PC-3 (cell line): Measurements from ENCODE around the gene CTCFL. TPM values are rescaled to one million over a fixed set of nuclear protein-coding genes. Genes with fewer than 3 reads are reported as not detected.

Experiments
- ATAC-seq: fragments of 200-7000 bp; cut with Tn5 transposase; 2 replicates; pipeline ENCODE4 v1.9.1; 2020; ENCODE audit warnings: mild to moderate bottlenecking, moderate library complexity
- BruUV-seq: library from RNA; stranded (reverse); fragments of 400-500 nt; replicated peaks from 2 replicates; lab custom pipeline; 2021; lab: Mats Ljungman, UMichigan
- CTCF ChIA-PET: fragments of 300-600 bp; sonication (Branson Sonifier 250); formaldehyde crosslinking; loops from one replicate; lab custom pipeline; 2022; ENCODE audit warnings: antibody characterized with exemption; lab: Charles Lee
- POLR2A ChIA-PET: fragments of 300-600 bp; sonication (Branson Sonifier 250); formaldehyde crosslinking; loops from one replicate; lab custom pipeline; 2022; ENCODE audit warnings: antibody characterized with exemption; ENCODE audit not compliant: unreplicated experiment; lab: Charles Lee
- DNase-seq: peaks from one replicate; pipeline ENCODE4 v3.0.0-alpha.2; 2015
- H2AFZ ChIP-seq: fragments of 300-600 bp; sonication (generic); 2 replicates; pipeline ENCODE4 v1.6.0; 2016; ENCODE audit warnings: antibody characterized with exemption, low read length
- H3F3A ChIP-seq: fragments of 300-600 bp; sonication (generic); one replicate; pipeline ENCODE4 v1.6.0; 2017; ENCODE audit warnings: antibody characterized with exemption, low read length, control low read depth, mild to moderate bottlenecking; ENCODE audit not compliant: unreplicated experiment
- H3K27ac ChIP-seq: fragments of 300-600 bp; sonication (generic); 2 replicates; pipeline ENCODE4 v1.5.1; 2016; ENCODE audit warnings: mild to moderate bottlenecking, low read length
- H3K27me3 ChIP-seq: fragments of 300-600 bp; sonication (generic); 2 replicates; pipeline ENCODE4 v1.6.1; 2016; ENCODE audit warnings: low read length, mixed read lengths
- H3K36me3 ChIP-seq: fragments of 300-600 bp; sonication (generic); 2 replicates; pipeline ENCODE4 v1.6.1; 2016; ENCODE audit warnings: low read depth, mixed run types, low read length, mixed read lengths
- H3K4me1 ChIP-seq: fragments of 300-600 bp; sonication (generic); 2 replicates; pipeline ENCODE4 v1.5.1; 2016; ENCODE audit warnings: low read length; ENCODE audit not compliant: insufficient read depth
- H3K4me2 ChIP-seq: fragments of 300-600 bp; sonication (generic); 2 replicates; pipeline ENCODE4 v1.6.0; 2016; ENCODE audit warnings: low read length
- H3K4me3 ChIP-seq: fragments of 300-600 bp; sonication (generic); 2 replicates; pipeline ENCODE4 v1.5.1; 2016; ENCODE audit warnings: mild to moderate bottlenecking, low read length, mixed read lengths
- H3K79me2 ChIP-seq: fragments of 300-600 bp; sonication (generic); 2 replicates; pipeline ENCODE4 v1.6.1; 2017; ENCODE audit warnings: low read length, mixed read lengths
- H3K9ac ChIP-seq: fragments of 300-600 bp; sonication (generic); 2 replicates; pipeline ENCODE4 v1.6.0; 2016; ENCODE audit warnings: mild to moderate bottlenecking, low read length
- H3K9me2 ChIP-seq: fragments of 300-600 bp; sonication (generic); replicated peaks from 2 replicates; pipeline ENCODE4 v1.6.1; 2016; ENCODE audit warnings: mixed run types, low read length, mixed read lengths
- H3K9me3 ChIP-seq: fragments of 300-600 bp; sonication (generic); 2 replicates; pipeline ENCODE4 v1.6.1; 2016; ENCODE audit warnings: low read length, mixed read lengths
- H4K20me1 ChIP-seq: fragments of 300-600 bp; sonication (generic); 2 replicates; pipeline ENCODE4 v1.6.1; 2016; ENCODE audit warnings: low read length, mixed read lengths
- EZH2 ChIP-seq: fragments of 300-600 bp; sonication (generic); IDR thresholded peaks from one replicate; pipeline ENCODE4 v1.6.1; 2017; ENCODE audit warnings: antibody characterized with exemption, mild to moderate bottlenecking, low read length; ENCODE audit not compliant: unreplicated experiment
- EZH2phosphoT487 ChIP-seq: fragments of 300-600 bp; sonication (generic); IDR thresholded peaks from 2 replicates; pipeline ENCODE4 v1.6.1; 2018; ENCODE audit warnings: mild to moderate bottlenecking, antibody characterized with exemption, low read length, borderline replicate concordance
- intact Hi-C: fragments of 100-400 bp; cut with micrococcal nuclease; formaldehyde crosslinking; loops from 2 replicates; pipeline ENCODE4 v1.9.0; 2023
- total RNA-seq: library from RNA; depleted of rRNA; stranded (reverse); fragments of >200 nt; gene quantifications from 2 replicates; pipeline ENCODE4 v1.2.3, GENCODE V29; 2014
- TF ChIP-seq, protein P1 (sequence below): fragments of 300-600 bp; sonication (generic); conservative IDR thresholded peaks from 2 replicates; pipeline ENCODE4 v1.5.1; 2017; ENCODE audit warnings: antibody characterized with exemption, low read depth, mild to moderate bottlenecking, low read length

The CTCFL gene
- total RNA-seq, 1 experiment from 2014 or later: not detected

DNA sequence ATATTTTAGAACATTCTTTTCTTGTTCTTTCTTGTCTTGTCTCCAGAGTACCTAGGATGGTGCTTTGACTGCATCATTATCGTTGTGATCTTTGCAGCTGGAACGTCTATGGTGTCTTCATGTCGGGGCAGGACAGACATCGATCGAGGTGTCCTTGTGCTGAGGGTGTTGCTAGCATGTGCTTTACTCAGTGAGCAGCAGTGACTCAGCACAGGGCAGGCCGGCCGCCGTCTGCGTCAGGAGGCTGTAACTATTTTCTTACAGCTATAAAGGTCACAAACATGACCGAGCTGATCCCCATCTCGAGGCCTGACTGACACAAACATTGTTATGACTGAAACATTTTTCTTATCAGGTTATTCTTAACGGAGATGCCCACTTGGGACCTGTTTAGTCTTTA lies 14.9 kb upstream of the CTCFL start:
- Histone ChIP-seq H3K36me3 (no peaks in the 10 kb centered on the region), H3K27me3 (peaks cover 64% of the 10 kb centered on the region), H3K4me2 (no peak overlapping the region), H3K9me2 (no peaks in the 10 kb centered on the region), H3F3A (no peaks in the 10 kb centered on the region), H2AFZ (no peak overlapping the region), H3K4me1 (peaks cover 9% of the 10 kb centered on the region; the same call in 1 of the 2 replicates), H3K79me2 (no peaks in the 10 kb centered on the region), H4K20me1 (no peaks in the 10 kb centered on the region), H3K4me3 (no peak overlapping the region), H3K27ac (no peak overlapping the region), H3K9ac (no peak overlapping the region), H3K9me3 (no peaks in the 10 kb centered on the region)
- POLR2A ChIA-PET: no interaction called here
- TF ChIP-seq EZH2 (no peak), EZH2phosphoT487 (no peak)
- TF ChIP-seq, protein P1, sequence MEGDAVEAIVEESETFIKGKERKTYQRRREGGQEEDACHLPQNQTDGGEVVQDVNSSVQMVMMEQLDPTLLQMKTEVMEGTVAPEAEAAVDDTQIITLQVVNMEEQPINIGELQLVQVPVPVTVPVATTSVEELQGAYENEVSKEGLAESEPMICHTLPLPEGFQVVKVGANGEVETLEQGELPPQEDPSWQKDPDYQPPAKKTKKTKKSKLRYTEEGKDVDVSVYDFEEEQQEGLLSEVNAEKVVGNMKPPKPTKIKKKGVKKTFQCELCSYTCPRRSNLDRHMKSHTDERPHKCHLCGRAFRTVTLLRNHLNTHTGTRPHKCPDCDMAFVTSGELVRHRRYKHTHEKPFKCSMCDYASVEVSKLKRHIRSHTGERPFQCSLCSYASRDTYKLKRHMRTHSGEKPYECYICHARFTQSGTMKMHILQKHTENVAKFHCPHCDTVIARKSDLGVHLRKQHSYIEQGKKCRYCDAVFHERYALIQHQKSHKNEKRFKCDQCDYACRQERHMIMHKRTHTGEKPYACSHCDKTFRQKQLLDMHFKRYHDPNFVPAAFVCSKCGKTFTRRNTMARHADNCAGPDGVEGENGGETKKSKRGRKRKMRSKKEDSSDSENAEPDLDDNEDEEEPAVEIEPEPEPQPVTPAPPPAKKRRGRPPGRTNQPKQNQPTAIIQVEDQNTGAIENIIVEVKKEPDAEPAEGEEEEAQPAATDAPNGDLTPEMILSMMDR: no peak
- BruUV-seq: no TSS peak
- intact Hi-C loops: no loop called here
- CTCF ChIA-PET: no interaction called here
- DNase-seq (no peak), ATAC-seq (no peak)

DNA sequence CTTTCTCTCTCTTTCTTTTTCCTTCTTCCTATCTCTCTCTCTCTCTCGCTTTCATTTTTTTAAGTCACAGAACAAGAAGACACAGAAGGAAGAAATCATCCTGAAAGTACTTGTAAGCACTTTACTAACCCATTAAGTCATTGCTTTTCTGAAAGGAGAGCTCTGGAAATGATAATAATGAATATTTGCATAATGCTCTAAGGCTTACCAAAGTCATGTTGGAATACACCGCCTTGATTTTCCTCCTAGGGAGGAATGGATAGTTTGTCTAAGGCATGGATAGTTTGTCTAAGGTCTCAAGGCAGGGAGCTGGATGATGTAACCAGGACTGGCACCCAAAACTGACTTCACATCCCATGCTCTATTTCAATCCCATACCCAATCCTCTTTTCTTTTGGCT lies 12.9 kb upstream of the CTCFL start:
- ATAC-seq (no peak), DNase-seq (no peak)
- Histone ChIP-seq H3K27me3 (peaks cover 61% of the 10 kb centered on the region), H3K36me3 (no peaks in the 10 kb centered on the region), H3K4me2 (no peak overlapping the region), H3K9me3 (no peaks in the 10 kb centered on the region), H3K27ac (no peak overlapping the region), H3K4me3 (no peak overlapping the region), H2AFZ (no peak overlapping the region), H3K4me1 (no peaks in the 10 kb centered on the region), H3F3A (no peaks in the 10 kb centered on the region), H3K9me2 (no peaks in the 10 kb centered on the region), H4K20me1 (no peaks in the 10 kb centered on the region), H3K9ac (no peak overlapping the region), H3K79me2 (no peaks in the 10 kb centered on the region)
- ChIA-PET CTCF (no interaction called here), POLR2A (no interaction called here)
- BruUV-seq: no TSS peak
- TF ChIP-seq, protein P1: no peak
- TF ChIP-seq EZH2 (no peak), EZH2phosphoT487 (no peak)
- intact Hi-C loops: no loop called here

DNA sequence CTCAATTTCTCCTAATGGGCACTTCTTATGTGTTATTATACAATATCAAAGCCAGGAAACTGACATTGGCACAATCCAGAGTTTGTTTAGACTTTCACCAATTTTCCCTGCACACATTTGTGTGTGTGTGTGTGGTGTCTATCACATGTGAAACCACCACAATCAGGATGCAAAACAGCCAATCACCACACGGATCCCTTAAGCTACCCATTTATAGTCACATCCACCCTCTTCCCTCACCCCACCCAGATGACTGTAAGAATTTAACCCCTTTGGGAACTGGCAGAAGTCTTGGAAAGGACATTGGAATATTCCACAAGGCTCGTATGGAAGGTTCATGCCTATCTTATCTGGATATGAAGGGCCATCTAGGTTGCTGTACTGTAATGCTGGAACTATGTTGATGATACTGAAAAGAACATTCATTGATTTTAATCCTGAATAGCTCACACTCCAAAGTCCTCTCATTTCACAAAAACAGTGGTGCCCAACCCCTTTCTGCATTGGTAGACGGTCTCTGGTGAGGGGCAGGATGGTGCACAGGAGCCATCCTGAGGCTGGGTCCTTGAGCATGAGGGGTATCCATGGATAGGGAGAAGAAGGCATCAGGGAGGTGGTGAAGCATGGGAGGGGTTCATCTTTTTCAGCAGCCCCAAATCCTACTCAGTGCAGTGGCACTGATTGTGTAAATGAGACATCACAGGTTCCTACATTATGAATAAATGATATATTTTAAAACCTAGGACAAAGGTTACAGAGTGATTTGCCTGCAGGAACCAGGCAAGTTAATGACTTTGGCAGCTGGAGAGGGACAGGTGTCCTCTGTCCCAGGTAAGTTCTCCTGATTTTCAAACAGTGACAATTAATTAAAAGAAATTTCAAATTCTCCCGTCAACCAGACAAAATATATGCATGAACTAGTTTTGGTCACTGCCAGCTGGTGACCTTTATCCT lies 12.1 kb upstream of the CTCFL start:
- Histone ChIP-seq H3F3A (no peaks in the 10 kb centered on the region), H3K27ac (no peak overlapping the region), H3K4me3 (no peak overlapping the region), H3K79me2 (no peaks in the 10 kb centered on the region), H4K20me1 (no peaks in the 10 kb centered on the region), H2AFZ (no peak overlapping the region), H3K9me2 (no peaks in the 10 kb centered on the region), H3K27me3 (peaks cover 57% of the 10 kb centered on the region), H3K9me3 (no peaks in the 10 kb centered on the region), H3K4me2 (no peak overlapping the region), H3K4me1 (no peaks in the 10 kb centered on the region), H3K9ac (no peak overlapping the region), H3K36me3 (no peaks in the 10 kb centered on the region)
- CTCF ChIA-PET: no interaction called here
- DNase-seq (no peak), ATAC-seq (no peak)
- intact Hi-C loops: no loop called here
- POLR2A ChIA-PET: no interaction called here
- no peak for TF ChIP-seq EZH2
- TF ChIP-seq, protein P1: no peak
- TF ChIP-seq EZH2phosphoT487: no peak
- no TSS peak for BruUV-seq
